ENCODE results near the gene BLVRA.

DNA sequence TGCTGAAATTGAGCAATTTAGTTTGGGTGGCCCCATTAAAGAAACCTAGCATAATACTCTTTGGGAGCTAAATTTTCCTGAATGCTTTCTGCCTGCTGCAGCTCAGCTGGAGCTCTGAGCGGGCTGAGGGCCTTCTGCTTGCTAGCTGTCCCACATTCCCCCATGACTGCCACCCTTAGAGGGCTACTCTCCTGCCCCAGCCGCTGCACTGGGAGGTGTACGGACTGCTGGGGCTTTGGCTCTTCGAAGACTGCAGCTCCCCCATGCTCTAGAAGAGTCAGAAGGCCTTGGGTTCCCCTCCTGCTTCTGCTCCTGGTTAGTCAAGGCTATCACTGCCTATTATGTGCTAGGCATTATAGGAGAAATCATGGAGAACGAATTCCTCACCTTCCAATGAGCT is 31.5 kb downstream of the BLVRA start:
- TF ChIP-seq CTCF (IDR thresholded peaks at IDR 0.05; ENCODE audit: low read depth, low read length) (no peak), EZH2phosphoT487 (IDR thresholded peaks at IDR 0.05; ENCODE audit: low read depth) (no peak)

Measured in OCI-LY3 (cell line).